Activated CD8-positive, alpha-beta memory T cell treated with anti-CD3 and anti-CD28 coated beads, Interleukin-2, amount 50 U/mL, for 24 hours (primary cell): ENCODE results near the gene PSMB7.

Source experiments
- DNase-seq: peaks from one replicate; pipeline ENCODE4 v3.0.0-alpha.2; 2020; ENCODE audit errors: extremely low read depth

Gene PSMB7

GRCh38 chr9:124381170-124381945 is 33.9 kb downstream of the PSMB7 start:
- no peak for DNase-seq

GRCh38 chr9:124377551-124378406 is 37.5 kb downstream of the PSMB7 start:
- no peak for DNase-seq

- no peak for DNase-seq
Observed at GRCh38 chr9:124376329-124376728, 38.9 kb downstream of the PSMB7 start.

- no peak for DNase-seq
Observed at GRCh38 chr9:124375726-124376125, 39.5 kb downstream of the PSMB7 start.

- no peak for DNase-seq
Observed at GRCh38 chr9:124373851-124374250, 41.4 kb downstream of the PSMB7 start.

GRCh38 chr9:124373386-124373785 is 41.9 kb downstream of the PSMB7 start:
- DNase-seq = no peak

GRCh38 chr9:124372038-124372437 is 43.2 kb downstream of the PSMB7 start:
- no peak for DNase-seq

- no peak for DNase-seq
Observed at GRCh38 chr9:124370896-124371582, 44.2 kb downstream of the PSMB7 start.

- DNase-seq = no peak
Observed at GRCh38 chr9:124369231-124369797, 45.9 kb downstream of the PSMB7 start.

- no peak for DNase-seq
Observed at GRCh38 chr9:124368692-124369091, 46.5 kb downstream of the PSMB7 start.

- no peak for DNase-seq
Observed at GRCh38 chr9:124366476-124367220, 48.6 kb downstream of the PSMB7 start.

- DNase-seq = no peak
Observed at GRCh38 chr9:124365036-124365435, 50.2 kb downstream of the PSMB7 start.

GRCh38 chr9:124364141-124364540 is 51.1 kb downstream of the PSMB7 start:
- no peak for DNase-seq

GRCh38 chr9:124363326-124364096 is 51.7 kb downstream of the PSMB7 start:
- DNase-seq = no peak

GRCh38 chr9:124361128-124361527 is 54.1 kb downstream of the PSMB7 start:
- DNase-seq = no peak

GRCh38 chr9:124359855-124360678 is 55.2 kb downstream of the PSMB7 start:
- no peak for DNase-seq

GRCh38 chr9:124359426-124359825 is 55.8 kb downstream of the PSMB7 start:
- DNase-seq = no peak

- no peak for DNase-seq
Observed at GRCh38 chr9:124358631-124359030, 56.6 kb downstream of the PSMB7 start.

- no peak for DNase-seq
Observed at GRCh38 chr9:124357721-124358361, 57.4 kb downstream of the PSMB7 start.
